NCI-H1436 (cell line): ENCODE measurements around the gene ADGRL1.
"Not testable (repeated sequence)": the region's sequence is repeated elsewhere in the genome, so short reads cannot be mapped to it uniquely, and the experiment has no call there.

Experiments
- DNase-seq: peaks from one replicate; lab custom pipeline; 2025; lab: John Stamatoyannopoulos, UW

The ADGRL1 gene

DNA sequence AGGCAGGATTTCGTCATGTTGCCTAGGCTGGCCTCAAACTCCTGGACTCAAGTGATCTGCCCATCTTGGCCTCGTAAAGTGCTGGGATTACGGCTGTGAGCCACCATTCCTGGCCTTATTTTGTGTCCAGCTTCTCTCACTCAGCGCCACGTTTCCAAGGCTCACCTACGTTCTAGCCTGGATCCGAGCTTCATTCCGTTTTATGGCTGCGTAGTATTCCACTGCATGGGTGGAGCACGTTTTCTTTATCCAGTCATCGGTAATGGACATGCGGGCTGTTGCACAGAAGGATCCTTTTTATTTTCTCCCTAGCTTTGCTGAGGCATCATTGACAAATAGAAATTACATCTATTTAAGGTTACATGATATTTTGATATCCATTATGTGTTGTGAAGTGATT, 16.6 kb downstream of the ADGRL1 start:
- DNase-seq = no peak

DNA sequence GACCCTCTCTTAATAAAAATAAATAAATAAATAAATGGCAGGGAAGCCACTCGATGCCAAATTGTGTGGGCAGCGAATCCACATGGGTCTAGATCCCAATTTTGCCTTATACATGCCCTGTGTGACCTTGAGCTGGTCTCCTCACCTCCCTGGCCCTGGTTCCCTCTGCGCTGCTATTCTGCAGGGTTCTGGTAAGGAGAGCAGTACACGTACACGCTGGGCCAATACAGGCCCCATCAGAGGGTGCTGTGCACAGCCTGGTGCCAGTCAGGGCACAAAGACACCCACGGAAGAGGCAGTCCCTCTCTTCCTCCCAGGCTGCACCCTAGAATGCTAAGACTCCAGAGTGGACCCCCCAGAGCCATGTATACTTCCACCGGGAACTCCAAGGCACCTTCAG, 17.9 kb downstream of the ADGRL1 start:
- not testable (repeated sequence) for DNase-seq

DNA sequence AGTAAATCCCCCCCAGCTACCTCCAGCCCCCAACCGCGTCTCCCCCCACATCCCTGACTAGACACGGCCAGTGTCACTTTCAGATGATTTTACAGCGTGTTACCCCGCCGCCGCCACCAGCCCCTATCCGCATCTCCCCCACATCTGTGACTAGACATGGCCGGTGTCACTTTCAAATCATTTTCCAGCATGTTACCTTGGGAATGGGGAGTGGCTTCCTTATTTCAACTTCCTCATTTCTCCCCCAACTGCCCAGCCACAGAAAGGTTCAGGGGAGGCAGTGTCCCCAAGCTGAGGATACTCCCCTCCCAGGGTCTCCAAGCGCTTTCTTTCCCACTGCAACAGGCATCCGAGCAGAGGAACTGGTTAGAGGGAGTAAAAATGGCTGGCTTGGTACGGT, 18.4 kb downstream of the ADGRL1 start:
- no peak for DNase-seq

DNA sequence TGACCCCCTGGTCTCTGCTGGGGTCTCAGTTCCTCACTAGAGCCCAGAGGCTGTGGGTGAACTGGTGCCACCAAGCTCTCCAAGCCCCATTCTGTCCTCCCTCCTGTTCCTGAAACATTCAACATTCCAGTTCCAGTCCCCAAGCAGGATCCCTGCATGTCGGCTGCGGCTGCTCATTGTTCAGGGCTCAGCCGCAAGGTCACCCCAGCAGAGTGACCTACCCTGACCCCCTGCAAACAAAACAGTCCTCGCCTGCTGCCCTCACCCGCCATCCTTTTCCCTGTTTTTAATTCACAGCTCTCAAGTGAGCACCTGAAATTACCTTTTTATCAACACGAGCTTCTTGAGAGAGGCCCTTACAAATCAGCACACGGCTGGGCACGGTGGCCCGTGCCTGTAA, 19.3 kb downstream of the ADGRL1 start:
- not testable (repeated sequence) for DNase-seq

DNA sequence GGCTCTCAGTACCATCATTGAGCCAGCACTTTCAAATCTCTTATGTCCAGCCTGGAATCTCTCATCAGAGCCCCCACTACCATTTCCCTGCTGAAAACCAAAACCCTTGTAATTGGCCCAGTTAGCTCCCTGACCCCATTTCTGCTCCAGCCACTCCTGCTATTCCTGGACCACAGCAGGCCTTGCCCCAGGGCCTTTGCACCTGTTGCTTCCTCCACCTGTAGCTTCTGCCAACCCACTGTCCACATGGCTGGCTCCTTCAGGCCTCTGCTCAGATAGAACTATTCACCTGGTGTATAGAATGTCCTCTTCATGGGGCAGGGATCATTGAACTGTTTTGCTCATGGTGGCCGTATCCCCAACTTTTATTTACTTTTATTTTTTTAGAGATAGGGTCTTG, 20.3 kb downstream of the ADGRL1 start:
- not testable (repeated sequence) for DNase-seq

DNA sequence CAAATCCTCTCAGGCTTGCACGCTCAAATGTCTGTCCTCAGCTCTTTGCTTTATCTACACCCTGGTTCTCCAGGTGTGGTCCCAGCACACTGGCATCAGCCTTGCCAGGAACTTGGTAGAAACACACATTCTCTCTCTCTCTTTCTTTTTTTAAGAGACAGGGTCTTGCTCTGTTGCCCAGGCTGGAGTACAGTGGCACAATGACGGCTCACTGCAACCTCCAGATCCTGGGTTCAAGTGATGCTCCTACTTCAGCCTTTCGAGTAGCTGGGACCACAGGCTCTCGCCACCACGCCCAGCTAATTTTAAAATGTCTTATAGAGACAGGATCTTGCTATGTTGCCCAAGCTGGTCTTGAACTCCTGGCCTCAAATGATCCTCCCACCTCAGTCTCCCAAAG, 20.8 kb downstream of the ADGRL1 start:
- no peak for DNase-seq

DNA sequence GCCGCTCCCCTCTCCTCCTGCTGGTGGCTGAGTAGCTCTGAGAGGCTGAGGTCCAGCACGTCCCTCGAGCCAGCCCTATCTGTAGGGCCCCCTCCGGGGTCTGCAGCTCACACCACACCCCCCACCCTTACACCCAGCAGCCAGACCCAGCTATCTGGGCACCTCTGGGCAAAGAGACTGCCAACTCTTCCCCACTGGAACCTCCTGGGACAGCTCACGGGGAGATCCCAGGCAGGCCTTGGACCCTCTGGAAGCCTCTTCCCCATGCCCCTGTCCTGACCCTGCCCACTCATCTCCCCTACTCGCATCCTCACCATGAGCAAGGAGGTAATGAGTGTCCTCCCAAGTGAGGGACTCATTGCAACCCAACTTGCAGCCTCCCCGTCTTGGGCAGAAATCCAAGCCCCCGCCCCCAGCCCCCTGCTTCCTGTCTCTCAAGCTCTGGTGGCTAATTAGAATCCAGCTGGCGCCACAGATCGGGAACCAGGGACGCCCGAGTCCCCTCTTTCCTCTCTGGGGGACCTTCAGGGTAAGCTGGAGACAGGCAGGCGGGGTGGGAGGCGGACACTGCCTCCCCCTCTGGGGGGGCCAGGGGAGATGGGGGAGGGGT, 22.1 kb downstream of the ADGRL1 start:
- DNase-seq = no peak

DNA sequence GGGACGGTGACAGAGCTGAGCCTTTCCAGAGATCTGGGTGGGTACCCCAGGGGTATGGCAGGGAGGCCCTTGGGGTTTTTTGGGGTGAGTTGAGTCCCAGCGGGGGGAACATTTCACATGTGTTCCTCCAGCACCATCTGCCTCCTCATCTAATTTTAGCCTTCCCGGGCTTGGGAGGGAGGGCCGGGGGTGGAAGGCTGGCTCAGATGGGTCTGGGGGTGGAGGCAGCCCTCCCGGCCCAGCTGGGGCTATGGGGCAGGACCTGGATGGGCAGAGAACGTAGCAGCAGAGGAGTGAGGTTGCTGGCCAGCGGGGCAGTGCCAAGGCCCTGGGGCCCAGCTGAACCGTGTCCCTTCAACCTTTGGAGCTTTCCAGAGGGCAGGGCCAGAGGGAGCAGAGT, 23.5 kb downstream of the ADGRL1 start:
- no peak for DNase-seq

DNA sequence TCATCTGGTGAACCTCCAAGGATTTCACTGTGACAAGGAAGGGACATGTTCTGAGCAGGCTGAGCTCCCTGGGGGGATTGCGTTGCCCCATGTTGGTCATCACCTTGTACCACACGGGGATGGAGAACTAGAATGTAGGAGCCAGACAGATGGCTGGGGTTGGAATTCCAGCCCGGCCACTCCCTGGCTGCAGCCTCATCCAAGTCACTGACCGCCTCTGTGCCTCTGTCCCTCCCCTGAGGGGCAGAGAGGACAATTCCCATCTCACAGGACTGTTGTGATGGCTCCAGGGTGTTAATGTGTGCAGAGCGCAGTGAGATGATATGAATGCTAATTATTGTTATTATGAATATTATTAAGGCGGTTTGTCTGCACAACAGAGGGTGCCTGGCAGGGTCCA, 24.1 kb downstream of the ADGRL1 start:
- DNase-seq = no peak

DNA sequence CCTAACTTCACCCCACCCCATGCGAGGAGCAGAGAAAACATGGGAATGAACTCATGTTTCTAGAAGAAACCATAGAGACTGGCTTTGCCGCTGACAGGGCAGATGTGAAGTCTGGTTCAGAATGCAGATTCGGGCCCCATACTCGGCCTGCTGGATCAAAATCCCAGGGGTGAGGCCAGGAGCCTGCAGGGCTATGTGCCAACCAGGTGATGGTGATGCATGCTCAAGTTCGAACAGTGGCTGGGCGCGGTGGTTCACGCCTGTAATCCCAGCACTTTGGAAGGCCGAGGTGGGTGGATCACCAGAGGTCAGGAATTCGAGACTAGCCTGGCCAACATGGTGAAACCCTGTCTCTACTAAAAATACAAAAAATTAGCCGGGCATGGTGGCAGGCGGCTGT, 24.8 kb downstream of the ADGRL1 start:
- DNase-seq = not testable (repeated sequence)

DNA sequence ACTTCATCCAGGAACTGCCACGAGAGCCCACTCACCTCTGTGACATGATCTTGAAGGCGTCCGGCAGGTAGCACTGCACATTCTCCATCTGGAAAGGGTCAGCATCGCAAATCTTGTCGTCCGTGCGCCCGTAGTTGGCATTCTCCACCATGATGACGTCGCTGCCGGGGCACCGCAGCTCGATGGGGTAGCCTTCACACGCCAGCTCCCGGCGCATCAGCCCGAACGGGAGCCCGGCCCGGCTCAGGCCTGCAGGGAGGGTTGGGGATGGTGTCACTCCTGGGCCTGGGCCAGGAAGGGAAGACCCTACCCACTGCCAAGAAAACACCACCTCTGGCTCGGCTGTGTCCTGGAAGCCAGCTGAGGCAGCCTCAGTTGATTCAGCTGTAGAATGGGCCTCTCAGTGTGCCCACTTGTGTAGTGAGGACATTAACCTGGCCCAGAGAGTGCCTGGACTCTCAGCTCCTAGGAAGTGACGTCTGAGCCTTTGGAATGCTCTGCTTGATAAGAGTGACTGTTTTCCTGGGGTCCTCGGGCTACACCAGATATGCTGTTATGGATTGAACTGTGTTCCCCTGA, 28.4 kb downstream of the ADGRL1 start:
- no peak for DNase-seq

DNA sequence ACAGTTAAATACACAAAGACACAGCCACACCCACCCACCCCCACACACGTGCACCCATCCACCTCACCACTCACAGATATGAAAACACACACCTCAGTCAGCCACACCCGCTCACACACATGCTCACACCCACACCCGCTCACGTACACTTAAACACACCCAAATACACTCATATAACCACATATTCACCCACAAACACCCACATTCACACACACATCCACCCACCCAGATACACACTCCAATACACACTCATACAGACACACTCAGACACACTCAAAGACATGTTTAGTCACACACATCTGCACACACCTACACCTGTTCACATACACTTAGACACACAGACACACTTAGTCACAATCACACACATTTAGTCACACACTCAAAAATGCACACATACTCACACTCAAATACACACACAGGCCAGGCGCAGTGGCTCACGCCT, 30.6 kb downstream of the ADGRL1 start:
- no peak for DNase-seq

DNA sequence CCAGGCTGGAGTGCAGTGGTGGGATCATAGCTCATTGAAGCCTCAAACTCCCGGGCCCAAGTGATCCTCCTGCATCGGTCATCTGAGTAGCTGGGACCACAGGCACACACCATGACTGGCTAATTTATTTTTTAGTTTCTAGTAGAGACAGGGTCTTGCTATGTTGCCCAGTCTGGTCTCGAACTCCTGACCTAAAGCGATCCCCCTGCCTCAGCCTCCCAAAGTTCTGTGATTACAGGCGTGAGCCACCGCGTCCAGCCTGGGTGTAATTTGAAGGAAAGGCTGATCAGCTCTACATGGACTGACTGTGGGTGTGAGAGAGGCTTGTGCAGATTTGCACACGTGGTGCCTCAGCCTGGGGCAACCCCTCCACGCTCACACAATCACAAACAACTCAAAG, 31.1 kb downstream of the ADGRL1 start:
- no peak for DNase-seq

DNA sequence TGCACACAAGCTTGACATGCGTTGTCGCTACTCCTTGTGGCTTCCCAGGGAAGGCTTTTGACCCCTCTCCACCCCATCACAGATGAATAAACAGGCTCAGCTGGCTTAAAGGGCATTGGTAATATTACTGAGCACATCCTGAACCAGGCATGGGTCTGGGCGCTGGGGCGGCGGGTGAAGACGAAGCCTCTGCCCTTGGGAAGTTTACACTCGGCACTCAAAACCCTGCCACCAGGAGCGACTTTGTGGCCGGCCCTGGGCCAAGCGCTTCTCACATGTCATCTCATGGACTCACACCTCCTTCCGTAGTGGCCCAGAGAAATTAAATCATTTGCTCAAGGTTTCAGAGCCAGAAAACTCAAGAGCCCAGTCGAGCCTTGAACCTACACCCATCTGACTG, 37.0 kb downstream of the ADGRL1 start:
- no peak for DNase-seq

DNA sequence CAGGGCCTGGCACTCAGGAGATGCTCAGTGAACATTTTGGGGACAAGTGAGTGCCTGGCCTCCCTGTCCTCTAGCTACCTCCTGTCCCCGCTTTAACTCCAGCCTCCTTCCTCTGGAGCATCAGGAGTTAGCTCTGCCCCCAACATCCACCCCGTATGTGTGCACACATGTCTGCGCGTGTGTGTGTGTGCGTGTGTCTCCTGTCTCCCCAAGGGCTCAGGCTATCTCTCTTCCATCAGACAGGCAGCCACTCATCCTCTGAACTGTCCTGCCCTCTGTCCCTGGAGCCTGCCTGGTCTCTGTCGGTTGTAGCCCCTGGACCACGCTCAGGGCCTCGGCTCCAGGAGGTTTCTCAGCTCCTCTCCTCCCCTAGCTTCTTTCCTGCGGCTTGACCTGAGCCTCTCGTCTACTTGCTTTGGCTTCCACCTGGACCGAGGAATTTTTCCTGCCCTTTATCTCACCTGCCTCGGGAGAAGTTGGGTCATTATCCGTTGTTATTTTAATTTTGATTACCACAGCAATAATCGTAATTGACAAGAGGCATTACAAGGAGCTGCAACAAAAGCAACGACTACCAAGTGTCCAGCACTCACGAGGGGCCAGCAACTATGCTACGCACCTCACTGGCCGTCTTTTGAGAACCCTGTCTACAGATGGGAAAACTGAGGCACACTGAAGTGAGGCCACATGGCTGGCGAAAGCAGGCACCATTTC, 37.6 kb downstream of the ADGRL1 start:
- no peak for DNase-seq

DNA sequence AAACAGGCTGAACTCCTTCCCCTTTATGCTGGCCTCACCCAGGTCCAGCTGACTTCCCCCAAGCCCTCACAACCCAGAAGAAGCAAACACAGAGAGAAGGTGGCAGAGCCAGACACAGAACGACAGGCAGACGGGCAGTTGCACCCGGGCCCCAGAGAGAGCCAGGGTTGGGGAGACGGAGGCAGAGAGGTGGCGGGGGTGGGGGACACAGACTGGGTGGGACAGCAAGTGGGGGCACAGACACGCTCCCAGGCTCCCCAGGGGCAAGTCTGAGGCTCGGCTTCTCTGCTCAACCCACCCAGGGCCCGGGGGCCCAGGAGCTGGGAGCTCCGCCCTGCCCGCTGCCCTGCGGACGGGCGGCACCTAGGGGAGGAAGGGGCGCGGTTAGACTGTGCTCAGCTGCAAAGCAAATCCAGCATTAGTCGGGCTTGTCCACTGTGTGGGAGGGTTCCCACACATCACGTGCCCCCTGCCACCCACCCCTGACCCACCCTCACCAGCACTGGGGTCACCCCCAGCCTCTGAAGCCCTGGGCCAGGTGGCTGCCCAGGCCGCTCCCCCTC, 38.3 kb downstream of the ADGRL1 start:
- DNase-seq = no peak

DNA sequence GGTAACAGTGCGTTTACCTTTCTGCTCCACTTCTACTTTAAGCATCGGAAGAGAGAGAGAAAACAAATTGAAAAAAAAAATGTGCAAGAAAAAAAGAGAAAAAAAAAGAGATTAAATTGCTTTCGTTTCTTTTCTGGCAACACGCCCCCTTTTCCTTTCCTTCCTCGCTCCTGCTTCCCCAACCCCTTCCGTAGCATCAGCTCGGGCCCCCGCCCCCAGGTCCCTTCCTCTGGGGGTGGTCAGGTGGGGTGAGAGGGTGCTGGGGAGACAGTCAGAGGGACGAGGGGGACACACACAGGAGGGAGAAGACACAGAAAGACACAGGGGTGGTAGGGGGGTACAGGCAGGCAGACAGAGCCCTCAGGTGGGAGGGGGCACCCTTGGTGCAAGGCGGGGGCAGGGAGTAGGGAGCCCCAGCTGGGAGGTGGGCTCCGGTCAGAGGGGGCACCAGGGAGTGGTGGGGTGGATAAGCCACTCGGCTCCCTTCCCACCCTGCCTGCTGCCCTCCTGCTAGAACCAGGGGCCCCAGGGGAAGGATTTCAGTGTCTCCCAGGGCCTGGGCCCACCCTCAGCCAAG, 38.9 kb downstream of the ADGRL1 start:
- no peak for DNase-seq

DNA sequence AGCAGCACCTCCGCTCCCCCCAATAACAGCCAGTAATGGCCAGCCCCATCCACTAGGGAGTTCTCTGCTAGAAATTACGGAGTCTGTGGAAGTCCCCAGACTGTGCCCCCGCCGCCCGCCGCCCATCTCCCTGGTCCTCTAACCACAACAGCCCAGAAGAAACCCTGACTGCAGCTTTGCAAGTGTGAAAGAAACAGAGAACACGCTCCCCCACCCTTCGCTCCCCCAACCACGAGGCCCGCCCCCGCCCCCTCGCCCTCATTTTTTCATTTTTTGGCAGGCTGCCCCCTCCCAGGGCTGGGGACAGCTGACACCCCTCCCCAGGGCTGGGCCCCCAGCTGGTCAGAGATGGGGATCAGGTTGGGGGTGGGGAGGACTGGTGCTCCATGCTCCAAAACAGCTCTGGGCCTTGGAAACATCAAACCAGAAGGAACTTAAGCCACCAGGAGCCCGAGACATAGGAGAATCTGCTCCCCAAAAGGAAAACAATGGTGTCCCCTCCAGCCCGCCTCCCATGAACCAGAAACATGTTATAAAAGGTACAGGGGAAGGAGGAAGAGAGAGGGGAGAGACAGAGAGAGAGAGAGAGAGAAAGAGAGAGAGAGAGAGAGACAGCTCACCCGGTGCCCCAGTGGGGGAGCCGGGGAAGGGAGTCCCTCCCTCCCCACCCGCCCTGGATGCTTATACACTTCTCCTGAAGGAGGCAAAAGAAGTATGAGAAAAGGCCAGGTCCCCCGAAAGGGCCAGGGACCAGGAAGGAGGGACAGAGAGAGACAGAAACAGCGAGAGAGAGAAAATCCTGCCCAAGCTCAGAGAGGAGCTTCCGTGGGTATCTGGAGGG, 39.8 kb downstream of the ADGRL1 start:
- DNase-seq = no peak

DNA sequence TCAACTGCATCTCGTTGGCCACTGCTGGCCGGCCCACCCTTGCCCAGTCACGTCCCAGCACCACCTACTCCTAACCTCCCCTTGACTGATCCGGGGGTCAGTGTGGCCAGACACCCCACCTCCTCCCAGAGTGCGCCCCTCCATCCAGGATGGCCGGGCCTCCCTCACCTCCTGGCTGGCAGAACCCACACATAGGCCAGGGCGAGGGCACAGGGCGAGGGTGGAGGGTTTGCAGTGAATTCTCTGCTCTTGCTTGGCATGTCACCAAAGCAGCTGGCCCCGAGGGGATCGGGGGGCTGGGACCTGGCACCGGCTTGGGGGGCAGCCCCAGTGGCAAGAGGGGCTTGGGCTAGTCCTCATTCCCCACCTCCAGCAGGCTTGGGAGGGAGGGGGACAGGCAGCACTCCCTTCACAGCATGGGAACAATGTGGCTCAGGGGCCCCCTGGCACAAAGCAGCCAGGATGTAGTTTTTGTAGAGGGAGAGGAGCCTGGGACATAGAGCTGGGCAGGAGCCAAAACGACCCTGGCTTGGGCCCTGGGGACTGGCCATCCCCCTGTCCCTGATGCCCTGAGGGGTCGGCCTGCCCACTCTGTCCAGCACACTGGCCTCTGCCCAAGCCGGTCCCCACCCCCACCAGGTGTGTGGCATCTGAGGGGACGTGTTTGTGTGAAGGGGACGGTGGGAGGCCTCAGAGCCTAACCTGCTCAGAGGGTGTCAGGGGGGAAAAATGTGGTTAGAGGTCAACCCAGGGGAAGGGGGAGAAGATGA, 41.1 kb downstream of the ADGRL1 start:
- no peak for DNase-seq

DNA sequence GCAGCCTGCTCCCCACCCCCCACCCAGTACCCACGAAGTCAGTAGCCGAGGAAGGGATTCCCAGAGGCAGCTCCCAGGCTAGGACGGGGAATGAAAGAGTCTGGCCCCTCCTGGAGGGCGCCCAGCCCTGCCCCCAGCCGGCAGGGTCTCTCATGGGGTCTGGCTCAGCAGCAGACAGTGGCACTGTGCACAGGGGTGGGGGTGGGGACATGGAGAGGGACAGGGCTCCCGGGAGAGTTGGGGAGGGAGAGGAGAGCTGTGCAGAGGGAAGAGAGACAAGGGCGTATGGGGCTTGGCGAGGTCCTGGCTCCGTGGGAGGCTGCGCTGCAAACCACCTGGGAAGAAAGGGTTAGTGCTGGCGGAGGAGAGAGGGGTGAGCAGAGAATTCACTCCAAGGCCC, 41.9 kb downstream of the ADGRL1 start:
- no peak for DNase-seq

DNA sequence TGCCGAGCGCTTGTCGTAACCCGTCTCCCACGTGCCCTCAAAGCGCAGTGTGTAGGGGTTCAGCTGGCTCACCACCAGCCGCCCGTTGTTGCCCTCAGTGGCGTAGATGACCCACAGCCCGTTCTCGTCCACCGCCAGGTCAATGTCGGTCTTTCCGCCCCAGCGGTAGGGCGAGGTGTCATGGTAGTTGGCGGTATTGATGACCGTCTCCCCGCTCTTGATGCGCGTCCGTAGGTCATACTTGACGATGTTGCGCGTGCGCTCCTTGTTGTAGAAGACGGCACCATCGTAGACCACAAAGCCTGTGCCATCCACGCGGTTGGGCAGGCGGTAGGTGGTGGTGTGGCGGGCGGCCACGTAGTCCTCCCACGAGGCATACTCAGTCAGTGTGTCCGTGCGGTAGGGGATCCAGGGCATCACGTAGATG, 43.1 kb downstream of the ADGRL1 start:
- DNase-seq = no peak
